Measurements from ENCODE around the gene CEP72. TPM values are rescaled to one million over a fixed set of nuclear protein-coding genes. Genes with fewer than 3 reads are reported as not detected.

Gene CEP72
- total and polyA plus RNA-seq, 10 of the 15 experiments (the other 5 are each of a cell fraction or from before 2014, with no cell fraction given), result 0.35 to 13.5 (median 8.3) TPM

- CTCF ChIA-PET, result no interaction called here
- BruUV-seq (replicated peaks), result no TSS peak
- no peaks in the 10 kb centered on the region for H3K79me2 ChIP-seq (ENCODE audit: control insufficient read depth, insufficient read depth, low read length)
- intact Hi-C loops (cut with micrococcal nuclease; ENCODE audit: unreplicated experiment), result no loop called here
- no peaks in the 10 kb centered on the region for H4K20me1 ChIP-seq (ENCODE audit: control insufficient read depth, insufficient read depth)
- H3K4me3 ChIP-seq, result no peak overlapping the region
- no peaks in the 10 kb centered on the region; the same call in 1 of the 3 replicates for H3K9me3 ChIP-seq (replicated peaks; ENCODE audit: control insufficient read depth, insufficient read depth, low read length)
- TF ChIP-seq CREM (IDR thresholded peaks at IDR 0.05; ENCODE audit: low read depth) (no peak), IRF4 (IDR thresholded peaks at IDR 0.05; ENCODE audit: low read depth, low read length) (no peak), MTA3 (IDR thresholded peaks at IDR 0.05; ENCODE audit: borderline replicate concordance, low read length) (no peak), STAT3 (IDR thresholded peaks at IDR 0.05; ENCODE audit: low read depth, low read length) (no peak), PRDM15 (CRISPR knock-in tag; IDR thresholded peaks at IDR 0.05) (no peak), BHLHE40 (IDR thresholded peaks at IDR 0.05; ENCODE audit: borderline replicate concordance in 1 of 2, low read depth in 2 of 2, low read length in 1 of 2) (no peak), CEBPZ (IDR thresholded peaks at IDR 0.05; ENCODE audit: low read depth, low read length) (no peak), CHD1 (IDR thresholded peaks at IDR 0.05; ENCODE audit: low read depth, low read length) (no peak), MAX (IDR thresholded peaks at IDR 0.05; ENCODE audit: low read depth, low read length) (no peak), POU2F2 (IDR thresholded peaks at IDR 0.05; ENCODE audit: borderline replicate concordance, low read depth, low read length) (no peak), ZNF24 (IDR thresholded peaks at IDR 0.05) (no peak), NR2F1 (conservative IDR thresholded peaks at IDR 0.05) (no peak)
- H3K4me2 ChIP-seq (ENCODE audit: control insufficient read depth, insufficient read depth), result no peak overlapping the region
- no peak overlapping the region for H3K27ac ChIP-seq (ENCODE audit: control insufficient read depth, insufficient read depth)
- FAIRE-seq, result no peak
- SMC1A ChIA-PET (ENCODE audit: uncharacterized antibody, unreplicated experiment), result no interaction called here
- 52% methylated on average over 12 of the region's 12 CpGs for WGBS (ENCODE audit: insufficient coverage, insufficient replicate concordance, low lambda C conversion rate, missing lambda C conversion rate)
- no peak for DNase-seq (ENCODE audit: low read depth, low spot score)
- no peak overlapping the region for H2AFZ ChIP-seq (ENCODE audit: control insufficient read depth, low read depth, low read length)
- RAD21 ChIA-PET (ENCODE audit: unreplicated experiment), result interaction anchor here (0.6 kb wide), 1 partner anchor 456 kb away, joined by 5 read pairs; no protein-coding TSS in a partner anchor
- ATAC-seq, result no peak
- no peaks in the 10 kb centered on the region for H3K4me1 ChIP-seq (ENCODE audit: control insufficient read depth, insufficient read depth, low read length)
- no peaks in the 10 kb centered on the region; a peak in 1 of 4 replicates for H3K27me3 ChIP-seq (replicated peaks in 1 of 2; ENCODE audit: control insufficient read depth in 2 of 2, insufficient read depth in 2 of 2, low read length in 1 of 2)
- no peak overlapping the region for H3K9ac ChIP-seq (ENCODE audit: control insufficient read depth, insufficient read depth, low read length)
- POLR2A ChIA-PET, result no interaction called here
- in situ Hi-C loops (cut with MboI), result no loop called here
- no peaks in the 10 kb centered on the region for H3K36me3 ChIP-seq (ENCODE audit: control insufficient read depth in 2 of 2, insufficient read depth in 2 of 2, low read length in 1 of 2)
Observed at GRCh38 chr5:573206-573605, 38.9 kb upstream of the CEP72 start.

Measured in GM12878 (cell line).